Fibroblast of the aortic adventitia (primary cell): ENCODE measurements around the gene FAM209B. TPM values are rescaled to one million over a fixed set of nuclear protein-coding genes. Genes with fewer than 3 reads are reported as not detected.
"Not testable (repeated sequence)": the region's sequence is repeated elsewhere in the genome, so short reads cannot be mapped to it uniquely, and the experiment has no call there.

Source experiments
- DNase-seq: peaks from one replicate; pipeline ENCODE4 v3.0.0-alpha.2; 2010; ENCODE audit warnings: low read depth
- H3K4me3 ChIP-seq: 2 replicates; pipeline ENCODE4 v1.5.1; 2011; ENCODE audit warnings: low read depth, mild to moderate bottlenecking, control low read depth, low read length, moderate library complexity
- total RNA-seq: library from RNA; depleted of rRNA; stranded (reverse); fragments of >200 nt; gene quantifications from 2 replicates; pipeline ENCODE4 v1.2.3, GENCODE V29; 2012; ENCODE audit warnings: low replicate concordance
- TF ChIP-seq, protein P1 (sequence below): IDR thresholded peaks from 2 replicates; pipeline ENCODE4 v1.5.1; 2011; ENCODE audit warnings: mild to moderate bottlenecking, low read length, control low read depth, inconsistent platforms; ENCODE audit not compliant: insufficient read depth

The FAM209B gene
- total RNA-seq, 1 donor = not detected

DNA sequence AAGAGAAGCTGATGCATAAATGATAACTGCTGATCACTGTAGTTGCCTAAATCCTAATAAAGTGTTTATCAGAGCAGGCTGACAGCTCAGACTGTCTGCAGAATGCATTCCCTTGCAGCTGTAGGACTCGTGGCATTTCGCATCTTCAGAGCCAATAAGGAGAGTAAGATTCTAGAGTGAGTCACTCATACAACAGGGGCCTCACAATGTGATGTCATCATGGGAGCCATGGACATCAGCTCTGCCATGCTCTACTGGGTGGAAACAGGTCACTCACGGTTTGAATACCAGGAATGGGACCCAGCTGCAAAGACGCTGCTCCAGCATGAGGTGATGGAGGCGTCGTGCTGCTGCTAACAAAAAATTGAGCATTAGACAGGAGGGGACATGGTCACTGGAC lies 7.4 kb downstream of the FAM209B start:
- no peak for DNase-seq
- TF ChIP-seq, protein P1, sequence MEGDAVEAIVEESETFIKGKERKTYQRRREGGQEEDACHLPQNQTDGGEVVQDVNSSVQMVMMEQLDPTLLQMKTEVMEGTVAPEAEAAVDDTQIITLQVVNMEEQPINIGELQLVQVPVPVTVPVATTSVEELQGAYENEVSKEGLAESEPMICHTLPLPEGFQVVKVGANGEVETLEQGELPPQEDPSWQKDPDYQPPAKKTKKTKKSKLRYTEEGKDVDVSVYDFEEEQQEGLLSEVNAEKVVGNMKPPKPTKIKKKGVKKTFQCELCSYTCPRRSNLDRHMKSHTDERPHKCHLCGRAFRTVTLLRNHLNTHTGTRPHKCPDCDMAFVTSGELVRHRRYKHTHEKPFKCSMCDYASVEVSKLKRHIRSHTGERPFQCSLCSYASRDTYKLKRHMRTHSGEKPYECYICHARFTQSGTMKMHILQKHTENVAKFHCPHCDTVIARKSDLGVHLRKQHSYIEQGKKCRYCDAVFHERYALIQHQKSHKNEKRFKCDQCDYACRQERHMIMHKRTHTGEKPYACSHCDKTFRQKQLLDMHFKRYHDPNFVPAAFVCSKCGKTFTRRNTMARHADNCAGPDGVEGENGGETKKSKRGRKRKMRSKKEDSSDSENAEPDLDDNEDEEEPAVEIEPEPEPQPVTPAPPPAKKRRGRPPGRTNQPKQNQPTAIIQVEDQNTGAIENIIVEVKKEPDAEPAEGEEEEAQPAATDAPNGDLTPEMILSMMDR = no peak
- no peak overlapping the region for H3K4me3 ChIP-seq

DNA sequence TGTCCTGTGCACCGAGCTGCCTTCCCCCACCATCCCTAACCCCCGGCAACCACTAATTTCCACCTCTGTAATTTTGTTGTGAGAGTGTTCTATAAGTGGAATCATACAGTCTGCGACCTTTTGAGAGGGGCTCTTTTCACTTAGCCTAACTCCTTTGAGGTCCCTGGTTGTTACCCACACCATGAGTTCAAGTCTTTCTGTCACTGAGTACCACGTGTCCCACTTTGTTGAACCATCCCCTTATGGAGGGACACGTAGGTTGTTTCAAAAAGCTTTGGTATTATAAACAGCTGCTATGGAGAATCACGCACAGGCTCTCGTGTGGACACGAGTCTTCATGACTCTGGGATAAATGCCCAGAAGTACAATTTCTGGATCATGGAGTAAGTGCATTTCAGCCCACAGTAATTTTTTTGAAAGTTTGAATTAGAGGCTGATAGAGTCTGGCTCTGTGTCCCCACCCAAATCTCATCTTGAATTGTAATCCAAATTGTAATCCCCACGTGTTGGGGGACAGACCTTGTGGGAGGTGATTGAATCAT lies 9.5 kb downstream of the FAM209B start:
- H3K4me3 ChIP-seq = no peak overlapping the region
- no peak for DNase-seq
- TF ChIP-seq, protein P1 = no peak

DNA sequence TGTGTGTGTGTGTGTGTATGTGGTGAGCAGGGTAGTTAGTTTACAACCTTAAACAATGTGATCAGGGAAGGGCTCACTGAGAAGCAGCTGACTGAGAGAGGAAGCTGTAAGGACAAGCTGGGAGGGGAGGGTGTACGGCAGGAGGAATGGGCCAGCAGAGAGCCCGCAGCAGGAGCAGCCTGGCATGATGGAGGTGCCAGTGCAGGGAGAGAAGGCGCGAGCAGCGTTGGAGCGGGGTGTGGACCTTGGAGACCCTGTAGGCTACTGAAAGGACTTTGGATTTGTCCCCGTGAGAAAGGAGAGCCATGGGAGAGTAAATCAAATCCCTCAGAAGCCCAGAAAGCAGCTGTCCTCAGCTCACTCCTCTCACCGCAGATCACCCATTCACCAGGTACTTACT lies 18.5 kb downstream of the FAM209B start:
- H3K4me3 ChIP-seq = no peak overlapping the region
- TF ChIP-seq, protein P1 = no peak
- DNase-seq = no peak

DNA sequence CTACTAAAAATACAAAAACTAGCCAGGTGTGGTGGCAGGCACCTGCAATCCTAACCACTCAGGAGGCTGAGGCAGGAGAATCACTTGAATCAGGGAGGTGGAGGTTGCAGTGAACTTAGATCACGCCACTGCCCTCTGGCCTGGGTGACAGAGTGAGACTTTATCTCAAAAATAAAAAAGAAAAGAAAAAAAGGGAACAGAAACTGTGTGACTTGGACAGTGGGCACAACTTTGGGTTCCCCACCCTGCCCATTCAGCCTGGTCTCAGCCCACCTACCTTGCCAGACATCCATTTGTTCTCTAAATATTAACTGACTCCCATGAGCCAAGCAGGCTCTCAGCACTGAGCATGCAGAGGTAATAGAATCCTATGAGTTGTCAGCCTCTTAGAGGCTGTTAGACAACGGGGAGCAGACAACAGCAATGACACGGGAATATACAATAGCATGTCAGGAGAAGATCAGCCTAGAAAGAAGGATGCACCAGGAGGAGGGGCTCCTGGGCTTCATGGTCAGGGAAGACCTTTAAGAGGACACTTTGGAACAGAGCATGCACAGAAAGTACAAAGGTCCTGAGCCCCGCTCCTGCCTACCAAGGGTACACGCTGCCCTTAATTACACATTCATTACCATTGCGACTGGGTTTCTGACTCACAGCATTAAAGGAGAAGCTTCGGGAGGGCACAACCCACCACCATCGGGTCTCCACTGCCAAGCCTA lies 20.0 kb downstream of the FAM209B start:
- DNase-seq = no peak
- no peak overlapping the region for H3K4me3 ChIP-seq
- TF ChIP-seq, protein P1 = no peak

DNA sequence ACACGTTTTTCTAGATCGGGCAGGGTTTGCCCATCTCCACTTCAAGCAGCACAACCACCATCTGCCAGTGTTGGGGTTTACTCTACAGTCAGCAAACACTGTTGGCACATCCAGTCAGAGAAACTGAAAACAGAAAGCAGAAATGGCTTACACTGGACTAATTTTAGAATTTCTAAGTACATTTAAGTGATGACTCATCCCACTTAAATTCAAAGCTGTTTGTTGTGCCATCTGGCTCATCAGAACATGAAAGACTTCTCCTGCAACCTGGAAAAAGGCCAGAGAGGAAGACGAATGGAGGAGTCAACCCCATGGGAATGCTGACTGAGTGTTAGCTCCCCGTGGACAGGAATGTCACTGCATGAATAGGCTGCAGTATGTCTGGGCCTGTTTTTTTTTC lies 21.8 kb downstream of the FAM209B start:
- H3K4me3 ChIP-seq = no peak overlapping the region
- DNase-seq = peak; percentile 91
- TF ChIP-seq, protein P1 = peak; percentile 17

DNA sequence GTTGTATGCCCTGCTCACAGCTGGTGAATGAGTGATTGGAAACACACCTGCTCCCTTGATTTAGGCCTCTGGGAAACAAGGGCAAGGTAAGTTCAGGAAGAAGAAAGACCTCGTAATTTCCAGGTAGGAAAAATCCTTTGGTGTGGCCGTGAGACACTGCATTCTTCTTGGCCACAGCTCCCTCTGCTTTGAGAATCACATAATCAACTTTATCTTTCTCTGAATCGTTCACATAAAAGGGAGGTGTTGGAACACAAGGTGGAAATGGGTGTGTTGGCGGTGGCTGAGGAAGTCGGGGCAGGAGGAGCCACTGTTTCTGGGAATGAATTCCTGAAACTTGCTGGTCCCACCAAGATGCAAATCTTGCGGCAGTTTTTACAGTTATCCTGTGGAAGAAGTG lies 25.9 kb downstream of the FAM209B start:
- no peak overlapping the region for H3K4me3 ChIP-seq
- DNase-seq = no peak
- TF ChIP-seq, protein P1 = no peak

DNA sequence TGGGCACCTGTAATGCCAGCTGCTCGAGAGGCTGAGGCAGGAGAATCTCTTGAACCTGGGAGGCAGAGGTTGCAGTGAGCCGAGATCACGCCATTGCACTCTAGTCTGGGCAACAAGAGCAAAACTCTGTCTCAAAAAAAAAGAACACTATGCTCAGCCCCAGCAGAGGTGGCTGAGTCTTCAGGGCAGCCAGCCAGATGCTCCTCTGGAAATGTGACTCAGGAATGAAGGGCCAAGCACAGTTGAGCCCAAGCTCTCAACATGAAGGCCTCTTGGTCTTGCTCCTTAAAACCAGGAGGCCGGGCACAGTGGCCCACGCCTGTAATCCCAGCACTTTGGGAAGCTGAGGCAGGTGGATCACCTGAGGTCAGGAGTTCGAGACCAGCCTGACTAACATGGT lies 31.5 kb downstream of the FAM209B start:
- DNase-seq, H3K4me3 ChIP-seq: not testable (repeated sequence)
